ENCODE measurements around the gene TRIM3.

TRIM3 gene

DNA sequence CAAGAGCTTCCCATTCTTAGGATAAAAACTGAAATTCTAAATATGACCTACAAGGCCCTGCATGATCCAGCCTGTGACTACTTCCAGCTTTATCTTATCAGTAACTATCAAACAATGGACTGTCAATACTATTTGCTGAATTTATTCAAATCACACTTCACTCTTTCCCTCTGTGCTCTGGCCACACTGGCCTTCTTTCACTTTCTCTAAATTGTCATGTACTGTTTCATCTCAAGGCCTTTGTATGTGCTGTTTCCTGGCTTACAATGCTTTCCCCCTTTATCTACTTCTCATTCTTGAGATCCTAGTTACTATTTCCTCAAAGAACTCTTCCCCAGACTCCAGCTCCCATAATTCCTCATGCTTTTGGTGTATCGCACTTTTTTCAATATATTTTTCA lies 13.2 kb upstream of the TRIM3 start:
- no peak for ATAC-seq
- TF ChIP-seq, protein P1, sequence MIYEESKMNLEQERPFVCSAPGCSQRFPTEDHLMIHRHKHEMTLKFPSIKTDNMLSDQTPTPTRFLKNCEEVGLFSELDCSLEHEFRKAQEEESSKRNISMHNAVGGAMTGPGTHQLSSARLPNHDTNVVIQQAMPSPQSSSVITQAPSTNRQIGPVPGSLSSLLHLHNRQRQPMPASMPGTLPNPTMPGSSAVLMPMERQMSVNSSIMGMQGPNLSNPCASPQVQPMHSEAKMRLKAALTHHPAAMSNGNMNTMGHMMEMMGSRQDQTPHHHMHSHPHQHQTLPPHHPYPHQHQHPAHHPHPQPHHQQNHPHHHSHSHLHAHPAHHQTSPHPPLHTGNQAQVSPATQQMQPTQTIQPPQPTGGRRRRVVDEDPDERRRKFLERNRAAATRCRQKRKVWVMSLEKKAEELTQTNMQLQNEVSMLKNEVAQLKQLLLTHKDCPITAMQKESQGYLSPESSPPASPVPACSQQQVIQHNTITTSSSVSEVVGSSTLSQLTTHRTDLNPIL (CRISPR knock-in tag; IDR thresholded peaks at IDR 0.05; ENCODE audit: low read depth) = no peak
- TF ChIP-seq ZNF565 (CRISPR knock-in tag; conservative IDR thresholded peaks at IDR 0.05; ENCODE audit: low read depth) (no peak), ESRRG (CRISPR knock-in tag; IDR thresholded peaks at IDR 0.05) (no peak), SNAI2 (CRISPR knock-in tag; IDR thresholded peaks at IDR 0.05) (no peak), ZNF8 (CRISPR knock-in tag; IDR thresholded peaks at IDR 0.05) (no peak), RARB (CRISPR knock-in tag; IDR thresholded peaks at IDR 0.05) (no peak), GLIS3 (CRISPR knock-in tag; IDR thresholded peaks at IDR 0.05) (no peak), ZC3H10 (CRISPR knock-in tag; IDR thresholded peaks at IDR 0.05) (no peak), ZNF70 (CRISPR knock-in tag; IDR thresholded peaks at IDR 0.05) (no peak), PPARA (CRISPR knock-in tag; IDR thresholded peaks at IDR 0.05; ENCODE audit: borderline replicate concordance) (no peak), ISL1 (CRISPR knock-in tag; IDR thresholded peaks at IDR 0.05) (no peak), BACH2 (CRISPR knock-in tag; IDR thresholded peaks at IDR 0.05; ENCODE audit: borderline replicate concordance) (no peak)
- TF ChIP-seq, protein P2, sequence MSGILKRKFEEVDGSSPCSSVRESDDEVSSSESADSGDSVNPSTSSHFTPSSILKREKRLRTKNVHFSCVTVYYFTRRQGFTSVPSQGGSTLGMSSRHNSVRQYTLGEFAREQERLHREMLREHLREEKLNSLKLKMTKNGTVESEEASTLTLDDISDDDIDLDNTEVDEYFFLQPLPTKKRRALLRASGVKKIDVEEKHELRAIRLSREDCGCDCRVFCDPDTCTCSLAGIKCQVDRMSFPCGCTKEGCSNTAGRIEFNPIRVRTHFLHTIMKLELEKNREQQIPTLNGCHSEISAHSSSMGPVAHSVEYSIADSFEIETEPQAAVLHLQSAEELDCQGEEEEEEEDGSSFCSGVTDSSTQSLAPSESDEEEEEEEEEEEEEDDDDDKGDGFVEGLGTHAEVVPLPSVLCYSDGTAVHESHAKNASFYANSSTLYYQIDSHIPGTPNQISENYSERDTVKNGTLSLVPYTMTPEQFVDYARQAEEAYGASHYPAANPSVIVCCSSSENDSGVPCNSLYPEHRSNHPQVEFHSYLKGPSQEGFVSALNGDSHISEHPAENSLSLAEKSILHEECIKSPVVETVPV (CRISPR knock-in tag; IDR thresholded peaks at IDR 0.05) = no peak
- TF ChIP-seq, protein P3, sequence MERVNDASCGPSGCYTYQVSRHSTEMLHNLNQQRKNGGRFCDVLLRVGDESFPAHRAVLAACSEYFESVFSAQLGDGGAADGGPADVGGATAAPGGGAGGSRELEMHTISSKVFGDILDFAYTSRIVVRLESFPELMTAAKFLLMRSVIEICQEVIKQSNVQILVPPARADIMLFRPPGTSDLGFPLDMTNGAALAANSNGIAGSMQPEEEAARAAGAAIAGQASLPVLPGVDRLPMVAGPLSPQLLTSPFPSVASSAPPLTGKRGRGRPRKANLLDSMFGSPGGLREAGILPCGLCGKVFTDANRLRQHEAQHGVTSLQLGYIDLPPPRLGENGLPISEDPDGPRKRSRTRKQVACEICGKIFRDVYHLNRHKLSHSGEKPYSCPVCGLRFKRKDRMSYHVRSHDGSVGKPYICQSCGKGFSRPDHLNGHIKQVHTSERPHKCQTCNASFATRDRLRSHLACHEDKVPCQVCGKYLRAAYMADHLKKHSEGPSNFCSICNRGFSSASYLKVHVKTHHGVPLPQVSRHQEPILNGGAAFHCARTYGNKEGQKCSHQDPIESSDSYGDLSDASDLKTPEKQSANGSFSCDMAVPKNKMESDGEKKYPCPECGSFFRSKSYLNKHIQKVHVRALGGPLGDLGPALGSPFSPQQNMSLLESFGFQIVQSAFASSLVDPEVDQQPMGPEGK (CRISPR knock-in tag; IDR thresholded peaks at IDR 0.05; ENCODE audit: borderline replicate concordance) = no peak
- TF ChIP-seq, protein P4, sequence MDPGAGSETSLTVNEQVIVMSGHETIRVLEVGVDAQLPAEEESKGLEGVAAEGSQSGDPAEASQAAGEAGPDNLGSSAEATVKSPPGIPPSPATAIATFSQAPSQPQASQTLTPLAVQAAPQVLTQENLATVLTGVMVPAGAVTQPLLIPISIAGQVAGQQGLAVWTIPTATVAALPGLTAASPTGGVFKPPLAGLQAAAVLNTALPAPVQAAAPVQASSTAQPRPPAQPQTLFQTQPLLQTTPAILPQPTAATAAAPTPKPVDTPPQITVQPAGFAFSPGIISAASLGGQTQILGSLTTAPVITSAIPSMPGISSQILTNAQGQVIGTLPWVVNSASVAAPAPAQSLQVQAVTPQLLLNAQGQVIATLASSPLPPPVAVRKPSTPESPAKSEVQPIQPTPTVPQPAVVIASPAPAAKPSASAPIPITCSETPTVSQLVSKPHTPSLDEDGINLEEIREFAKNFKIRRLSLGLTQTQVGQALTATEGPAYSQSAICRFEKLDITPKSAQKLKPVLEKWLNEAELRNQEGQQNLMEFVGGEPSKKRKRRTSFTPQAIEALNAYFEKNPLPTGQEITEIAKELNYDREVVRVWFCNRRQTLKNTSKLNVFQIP (CRISPR knock-in tag; IDR thresholded peaks at IDR 0.05; ENCODE audit: borderline replicate concordance, low read depth) = no peak
- TF ChIP-seq, protein P5, sequence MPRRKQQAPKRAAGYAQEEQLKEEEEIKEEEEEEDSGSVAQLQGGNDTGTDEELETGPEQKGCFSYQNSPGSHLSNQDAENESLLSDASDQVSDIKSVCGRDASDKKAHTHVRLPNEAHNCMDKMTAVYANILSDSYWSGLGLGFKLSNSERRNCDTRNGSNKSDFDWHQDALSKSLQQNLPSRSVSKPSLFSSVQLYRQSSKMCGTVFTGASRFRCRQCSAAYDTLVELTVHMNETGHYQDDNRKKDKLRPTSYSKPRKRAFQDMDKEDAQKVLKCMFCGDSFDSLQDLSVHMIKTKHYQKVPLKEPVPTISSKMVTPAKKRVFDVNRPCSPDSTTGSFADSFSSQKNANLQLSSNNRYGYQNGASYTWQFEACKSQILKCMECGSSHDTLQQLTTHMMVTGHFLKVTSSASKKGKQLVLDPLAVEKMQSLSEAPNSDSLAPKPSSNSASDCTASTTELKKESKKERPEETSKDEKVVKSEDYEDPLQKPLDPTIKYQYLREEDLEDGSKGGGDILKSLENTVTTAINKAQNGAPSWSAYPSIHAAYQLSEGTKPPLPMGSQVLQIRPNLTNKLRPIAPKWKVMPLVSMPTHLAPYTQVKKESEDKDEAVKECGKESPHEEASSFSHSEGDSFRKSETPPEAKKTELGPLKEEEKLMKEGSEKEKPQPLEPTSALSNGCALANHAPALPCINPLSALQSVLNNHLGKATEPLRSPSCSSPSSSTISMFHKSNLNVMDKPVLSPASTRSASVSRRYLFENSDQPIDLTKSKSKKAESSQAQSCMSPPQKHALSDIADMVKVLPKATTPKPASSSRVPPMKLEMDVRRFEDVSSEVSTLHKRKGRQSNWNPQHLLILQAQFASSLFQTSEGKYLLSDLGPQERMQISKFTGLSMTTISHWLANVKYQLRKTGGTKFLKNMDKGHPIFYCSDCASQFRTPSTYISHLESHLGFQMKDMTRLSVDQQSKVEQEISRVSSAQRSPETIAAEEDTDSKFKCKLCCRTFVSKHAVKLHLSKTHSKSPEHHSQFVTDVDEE (CRISPR knock-in tag; IDR thresholded peaks at IDR 0.05) = no peak

DNA sequence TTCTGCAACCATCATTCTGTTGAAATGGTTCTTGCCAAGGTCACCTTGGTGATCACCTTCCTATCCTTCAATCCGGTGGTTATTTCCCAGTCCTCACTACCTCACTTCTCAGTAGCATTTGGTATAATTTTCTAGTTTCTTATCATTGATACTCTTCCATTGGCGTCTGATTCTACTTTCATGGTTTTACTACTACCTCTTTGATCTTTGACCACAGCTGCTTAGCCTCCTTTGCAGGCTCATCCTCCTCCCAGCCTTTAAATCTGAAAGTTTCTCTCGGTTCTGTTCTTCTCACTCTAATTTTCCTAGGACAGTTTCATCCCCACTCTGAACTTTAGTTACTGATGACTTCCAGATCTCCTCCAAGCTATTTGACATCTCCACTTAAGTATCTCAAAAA lies 12.5 kb upstream of the TRIM3 start:
- no peak for TF ChIP-seq ISL1 (CRISPR knock-in tag; IDR thresholded peaks at IDR 0.05)
- TF ChIP-seq SNAI2 (CRISPR knock-in tag; IDR thresholded peaks at IDR 0.05) = no peak
- no peak for TF ChIP-seq CSDC2 (CRISPR knock-in tag; IDR thresholded peaks at IDR 0.05)
- TF ChIP-seq ZNF565 (CRISPR knock-in tag; conservative IDR thresholded peaks at IDR 0.05; ENCODE audit: low read depth) = no peak
- TF ChIP-seq ZFP30 (CRISPR knock-in tag; IDR thresholded peaks at IDR 0.05) = no peak
- no peak for TF ChIP-seq TOX (CRISPR knock-in tag; IDR thresholded peaks at IDR 0.05; ENCODE audit: borderline replicate concordance)
- TF ChIP-seq, protein P2 (CRISPR knock-in tag; IDR thresholded peaks at IDR 0.05) = no peak
- TF ChIP-seq OSR1 (CRISPR knock-in tag; IDR thresholded peaks at IDR 0.05) = no peak
- TF ChIP-seq BACH2 (CRISPR knock-in tag; IDR thresholded peaks at IDR 0.05; ENCODE audit: borderline replicate concordance) = no peak
- TF ChIP-seq, protein P1 (CRISPR knock-in tag; IDR thresholded peaks at IDR 0.05; ENCODE audit: low read depth) = no peak
- ATAC-seq = no peak

Data from SK-N-SH treated with all-trans-retinoic acid at 6 μM for 48 hours (cell line).